Measurements from ENCODE around the gene SUN1. TPM values are rescaled to one million over a fixed set of nuclear protein-coding genes. Genes with fewer than 3 reads are reported as not detected.

The SUN1 gene
- total and polyA plus RNA-seq, 2 of the 8 experiments (the other 6 are each of a cell fraction or from before 2014, with no cell fraction given), result 108 to 158 TPM

- H3K23ac ChIP-seq (ENCODE audit: insufficient read length), result no peak overlapping the region
- peaks cover 0 to 8% (median 4%) of the 10 kb centered on the region in 4 experiments; a peak in 5 of 7 replicates for H3K4me1 ChIP-seq (replicated peaks in 1 of 4; ENCODE audit: control insufficient read depth in 3 of 4, insufficient read depth in 4 of 4, low read length in 3 of 4)
- H3K9me3 ChIP-seq (ENCODE audit: insufficient read depth in 2 of 2, low read depth in 1 of 2, low read length in 1 of 2), result no peaks in the 10 kb centered on the region
- peaks cover 9 to 20% of the 10 kb centered on the region in 2 experiments for H4K20me1 ChIP-seq (replicated peaks in 1 of 2; ENCODE audit: control insufficient read depth in 1 of 2, insufficient read depth in 2 of 2, low read length in 2 of 2)
- H2BK12ac ChIP-seq (ENCODE audit: low read depth, low read length), result no peak overlapping the region
- H3K27ac ChIP-seq (ENCODE audit: low read depth, low read length), result no peak overlapping the region
- 96% methylated on average over 41 of the region's 42 CpGs; no CpG with 5 or more reads in 1 of the 2 experiments for WGBS, 2 experiments (ENCODE audit: extremely low coverage in 1 of 2, insufficient coverage in 1 of 2, insufficient read length in 1 of 2, insufficient replicate concordance in 2 of 2, low coverage in 1 of 2, low lambda C conversion rate in 2 of 2, missing lambda C conversion rate in 1 of 2)
- no peak overlapping the region for H3K9ac ChIP-seq (replicated peaks in 1 of 4; ENCODE audit: extremely low read depth in 1 of 4, low read depth in 3 of 4, low read length in 3 of 4)
- H4K5ac ChIP-seq (ENCODE audit: insufficient read length, low read depth, low read length), result no peak overlapping the region
- no peak overlapping the region for H2BK120ac ChIP-seq (replicated peaks; ENCODE audit: low read depth, low read length)
- FAIRE-seq (no peak), DNase-seq (ENCODE audit: low read depth in 1 of 2, low spot score in 2 of 2) (no peak)
- no peak overlapping the region for H3K14ac ChIP-seq (ENCODE audit: insufficient read length)
- no peaks in the 10 kb centered on the region for H3K27me3 ChIP-seq (replicated peaks in 1 of 4; ENCODE audit: control insufficient read depth in 3 of 4, extremely low read depth in 1 of 4, insufficient read depth in 3 of 4, low read length in 3 of 4)
- H3K4me2 ChIP-seq (ENCODE audit: insufficient read depth in 1 of 2, low read depth in 2 of 2, low read length in 2 of 2), result no peak overlapping the region
- peaks cover 18 to 58% (median 41%) of the 10 kb centered on the region in 4 experiments for H3K36me3 ChIP-seq (ENCODE audit: control insufficient read depth in 2 of 4, insufficient read depth in 4 of 4, low read length in 3 of 4)
- H2BK15ac ChIP-seq (ENCODE audit: low read length), result no peak overlapping the region
- H3K18ac ChIP-seq (ENCODE audit: extremely low read depth, low read length), result no peak overlapping the region
- H4K91ac ChIP-seq (replicated peaks; ENCODE audit: insufficient read length, low read length), result no peak overlapping the region
- H4K8ac ChIP-seq (ENCODE audit: extremely low read depth, insufficient read depth, low read length), result no peak overlapping the region
- no peak overlapping the region for H3K56ac ChIP-seq (replicated peaks; ENCODE audit: insufficient read length, low read depth, low read length)
- H2BK5ac ChIP-seq (ENCODE audit: low read depth, low read length), result no peak overlapping the region
- no peak overlapping the region for H2BK20ac ChIP-seq (ENCODE audit: low read length)
- H2AFZ ChIP-seq (ENCODE audit: low read length), result no peak overlapping the region
- ChIA-PET POLR2A (ENCODE audit: partially characterized antibody) (interaction anchor here (1.6 to 4.0 kb wide), 3 partner anchors 12 to 62 kb away, joined by 4 to 23 read pairs (median 9); partner anchors contain the start of gene GET4), CTCF (ENCODE audit: partially characterized antibody) (interaction anchor here (0.6 to 1.2 kb wide), 3 partner anchors 10 to 60 kb away, joined by 3 read pairs; no protein-coding TSS in a partner anchor)
- no peak overlapping the region for H3K4me3 ChIP-seq (ENCODE audit: extremely low read depth in 1 of 4, insufficient read depth in 2 of 4, low read depth in 3 of 4, low read length in 4 of 4)
- peaks cover 2% of the 10 kb centered on the region; the same call in 1 of the 2 replicates for H3K23me2 ChIP-seq (ENCODE audit: low read depth, low read length)
- H3K79me1 ChIP-seq (ENCODE audit: low read depth, low read length), result peaks cover 5% of the 10 kb centered on the region
- no peak overlapping the region for H3K4ac ChIP-seq (replicated peaks; ENCODE audit: insufficient read length, low read depth, low read length)
- H2AK5ac ChIP-seq (ENCODE audit: low read depth, low read length), result no peak overlapping the region
- no peaks in the 10 kb centered on the region for H3K79me2 ChIP-seq (ENCODE audit: control insufficient read depth in 1 of 2, insufficient read depth in 2 of 2, low read length in 2 of 2)
- no peak for TF ChIP-seq GTF2F1 (IDR thresholded peaks at IDR 0.05; ENCODE audit: borderline replicate concordance, low read depth, low read length)
- no peak for TF ChIP-seq RXRA (IDR thresholded peaks at IDR 0.05; ENCODE audit: insufficient read depth, low read depth, low read length)
- TF ChIP-seq KDM4A (IDR thresholded peaks at IDR 0.05; ENCODE audit: low read depth, low read length, severe bottlenecking), result no peak
- no peak for TF ChIP-seq CTBP2 (IDR thresholded peaks at IDR 0.05; ENCODE audit: borderline replicate concordance, insufficient read depth, insufficient read length, low read length)
- no peak for TF ChIP-seq SP4 (IDR thresholded peaks at IDR 0.05; ENCODE audit: low read length)
- TF ChIP-seq RNF2 (IDR thresholded peaks at IDR 0.05; ENCODE audit: borderline replicate concordance, low read depth, low read length, missing control alignments, poor library complexity, severe bottlenecking), result no peak
- no peak for TF ChIP-seq CBX8 (IDR thresholded peaks at IDR 0.05; ENCODE audit: borderline replicate concordance, low read depth, low read length)
- no peak for TF ChIP-seq CEBPB (IDR thresholded peaks at IDR 0.05; ENCODE audit: low read depth, low read length)
- TF ChIP-seq ATF2 (IDR thresholded peaks at IDR 0.05; ENCODE audit: low read length), result no peak
- TF ChIP-seq CBX5 (IDR thresholded peaks at IDR 0.05; ENCODE audit: low read depth, low read length), result no peak
These were observed 64.2 kb downstream of the SUN1 start for GRCh38 chr7:896346-897075.
